PC-9 (cell line): ENCODE results near the gene UCMA. TPM values are rescaled to one million over a fixed set of nuclear protein-coding genes. Genes with fewer than 3 reads are reported as not detected.

Experiments
- BruUV-seq: library from RNA; stranded (reverse); fragments of 400-500 nt; replicated peaks from 2 replicates; lab custom pipeline; 2021; lab: Mats Ljungman, UMichigan
- CTCF ChIA-PET: fragments of 300-600 bp; sonication (Branson Sonifier 250); formaldehyde crosslinking; loops from one replicate; lab custom pipeline; 2022; ENCODE audit warnings: antibody characterized with exemption; lab: Charles Lee
- POLR2A ChIA-PET: fragments of 300-600 bp; sonication (Branson Sonifier 250); formaldehyde crosslinking; loops from one replicate; lab custom pipeline; 2022; ENCODE audit warnings: antibody characterized with exemption; ENCODE audit not compliant: unreplicated experiment; lab: Charles Lee
- DNase-seq, 2 experiments: peaks; one replicate each; pipeline versions ENCODE4 v3.0.0 to v3.0.0-alpha.2; 2015 to 2022; ENCODE audit warnings: mixed read lengths in 1 of 2
- H2AFZ ChIP-seq: fragments of 200-600 bp; sonication (generic); 2 replicates; pipeline ENCODE4 v1.8.1; 2017; ENCODE audit warnings: antibody characterized with exemption
- H3F3A ChIP-seq: fragments of 200-600 bp; sonication (generic); 2 replicates; pipeline ENCODE4 v1.8.1; 2017; ENCODE audit warnings: antibody characterized with exemption, mild to moderate bottlenecking, low read depth; ENCODE audit not compliant: insufficient read depth
- H3K27ac ChIP-seq: fragments of 200-600 bp; sonication (generic); 2 replicates; pipeline ENCODE4 v1.6.1; 2016; ENCODE audit warnings: mixed run types
- H3K27me3 ChIP-seq: fragments of 200-600 bp; sonication (generic); 2 replicates; pipeline ENCODE4 v1.6.1; 2016; ENCODE audit warnings: low read depth, mixed run types; ENCODE audit not compliant: insufficient read depth
- H3K36me3 ChIP-seq: fragments of 200-600 bp; sonication (generic); 2 replicates; pipeline ENCODE4 v1.6.1; 2016; ENCODE audit warnings: low read depth, mixed run types
- H3K4me1 ChIP-seq: fragments of 200-600 bp; sonication (generic); replicated peaks from 2 replicates; pipeline ENCODE4 v1.6.1; 2016; ENCODE audit warnings: mixed run types; ENCODE audit not compliant: insufficient read depth
- H3K4me2 ChIP-seq: fragments of 200-600 bp; sonication (generic); 2 replicates; pipeline ENCODE4 v1.6.1; 2017; ENCODE audit warnings: mixed run types
- H3K4me3 ChIP-seq: fragments of 200-600 bp; sonication (generic); 2 replicates; pipeline ENCODE4 v1.6.1; 2016; ENCODE audit warnings: mixed run types
- H3K79me2 ChIP-seq: fragments of 200-600 bp; sonication (generic); 2 replicates; pipeline ENCODE4 v1.6.1; 2017; ENCODE audit warnings: low read depth, mixed run types
- H3K9me2 ChIP-seq: fragments of 200-600 bp; sonication (generic); 2 replicates; pipeline ENCODE4 v1.8.1; 2017; ENCODE audit warnings: mild to moderate bottlenecking; ENCODE audit not compliant: insufficient read depth
- H3K9me3 ChIP-seq: fragments of 200-600 bp; sonication (generic); 2 replicates; pipeline ENCODE4 v1.8.1; 2016; ENCODE audit warnings: low read depth; ENCODE audit not compliant: insufficient read depth
- H4K20me1 ChIP-seq: fragments of 200-600 bp; sonication (generic); 2 replicates; pipeline ENCODE4 v1.8.1; 2017; ENCODE audit not compliant: insufficient read depth
- EZH2 ChIP-seq: fragments of 200-600 bp; sonication (generic); IDR thresholded peaks from 2 replicates; pipeline ENCODE4 v1.8.0; 2017; ENCODE audit warnings: antibody characterized with exemption, low read depth
- intact Hi-C: fragments of 100-400 bp; cut with micrococcal nuclease; formaldehyde crosslinking; loops from one replicate; pipeline ENCODE4 v1.10.0; 2022; ENCODE audit not compliant: unreplicated experiment
- total RNA-seq: library from RNA; stranded (reverse); gene quantifications from 2 replicates; pipeline ENCODE4 v1.2.3, GENCODE V29; 2021
- TF ChIP-seq, protein P1 (sequence below): fragments of 200-600 bp; sonication (generic); conservative IDR thresholded peaks from 2 replicates; pipeline ENCODE4 v1.6.1; 2017; ENCODE audit warnings: mixed run types, antibody characterized with exemption, mild to moderate bottlenecking, moderate library complexity

UCMA gene
- total RNA-seq, 1 experiment from 2014 or later: not detected

DNA sequence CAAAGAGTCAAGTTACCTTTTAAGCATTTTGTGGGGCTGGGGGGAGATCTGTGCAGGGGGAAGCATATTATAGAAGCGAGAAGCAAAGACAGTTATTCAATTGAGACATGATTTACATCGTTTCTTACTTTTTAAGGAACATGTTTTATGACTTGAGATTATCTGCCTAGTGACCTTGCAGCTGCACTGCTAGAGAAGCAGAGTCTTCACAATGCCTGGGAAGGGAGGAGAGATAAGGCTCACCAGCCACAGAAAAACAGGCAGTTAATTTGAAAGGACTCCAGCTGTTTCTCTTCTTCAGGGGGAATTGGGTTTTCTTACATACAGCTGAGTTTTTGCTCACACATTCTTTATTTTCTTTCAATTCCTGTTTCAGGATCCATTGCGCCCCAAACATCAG, 34.7 kb upstream of the UCMA start:
- intact Hi-C loops: no loop called here
- Histone ChIP-seq H3K4me2 (no peak overlapping the region), H3F3A (no peaks in the 10 kb centered on the region), H3K9me3 (no peaks in the 10 kb centered on the region), H2AFZ (no peak overlapping the region), H3K36me3 (no peaks in the 10 kb centered on the region), H3K27me3 (no peaks in the 10 kb centered on the region), H3K27ac (no peak overlapping the region), H3K79me2 (no peaks in the 10 kb centered on the region), H3K4me3 (no peak overlapping the region), H3K9me2 (no peaks in the 10 kb centered on the region), H3K4me1 (no peaks in the 10 kb centered on the region), H4K20me1 (no peaks in the 10 kb centered on the region)
- POLR2A ChIA-PET: no interaction called here
- BruUV-seq: no TSS peak
- CTCF ChIA-PET: no interaction called here
- no peak for DNase-seq
- no peak for TF ChIP-seq EZH2
- TF ChIP-seq, protein P1, sequence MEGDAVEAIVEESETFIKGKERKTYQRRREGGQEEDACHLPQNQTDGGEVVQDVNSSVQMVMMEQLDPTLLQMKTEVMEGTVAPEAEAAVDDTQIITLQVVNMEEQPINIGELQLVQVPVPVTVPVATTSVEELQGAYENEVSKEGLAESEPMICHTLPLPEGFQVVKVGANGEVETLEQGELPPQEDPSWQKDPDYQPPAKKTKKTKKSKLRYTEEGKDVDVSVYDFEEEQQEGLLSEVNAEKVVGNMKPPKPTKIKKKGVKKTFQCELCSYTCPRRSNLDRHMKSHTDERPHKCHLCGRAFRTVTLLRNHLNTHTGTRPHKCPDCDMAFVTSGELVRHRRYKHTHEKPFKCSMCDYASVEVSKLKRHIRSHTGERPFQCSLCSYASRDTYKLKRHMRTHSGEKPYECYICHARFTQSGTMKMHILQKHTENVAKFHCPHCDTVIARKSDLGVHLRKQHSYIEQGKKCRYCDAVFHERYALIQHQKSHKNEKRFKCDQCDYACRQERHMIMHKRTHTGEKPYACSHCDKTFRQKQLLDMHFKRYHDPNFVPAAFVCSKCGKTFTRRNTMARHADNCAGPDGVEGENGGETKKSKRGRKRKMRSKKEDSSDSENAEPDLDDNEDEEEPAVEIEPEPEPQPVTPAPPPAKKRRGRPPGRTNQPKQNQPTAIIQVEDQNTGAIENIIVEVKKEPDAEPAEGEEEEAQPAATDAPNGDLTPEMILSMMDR: no peak

DNA sequence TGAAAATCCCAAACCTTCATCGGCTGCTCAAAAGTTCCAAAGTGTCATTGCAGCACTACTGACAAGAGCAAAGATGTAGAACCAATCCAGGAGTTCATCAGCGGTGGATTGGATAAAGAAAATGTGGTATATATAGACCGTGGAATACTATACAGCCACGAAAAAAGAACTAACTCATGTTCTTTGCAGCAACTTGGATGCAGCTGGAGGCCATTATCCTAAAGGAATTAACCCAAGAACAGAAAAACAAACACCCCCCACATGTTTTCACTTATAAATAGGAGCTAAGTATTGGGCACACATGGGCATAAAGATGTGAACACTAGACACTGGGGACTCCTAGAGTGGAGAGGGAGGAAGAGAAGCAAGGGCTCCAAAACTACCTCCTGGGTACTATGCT, 34.1 kb upstream of the UCMA start:
- intact Hi-C loops: no loop called here
- ChIA-PET POLR2A (no interaction called here), CTCF (no interaction called here)
- Histone ChIP-seq H4K20me1 (no peaks in the 10 kb centered on the region), H3K4me3 (no peak overlapping the region), H2AFZ (no peak overlapping the region), H3F3A (no peaks in the 10 kb centered on the region), H3K36me3 (no peaks in the 10 kb centered on the region), H3K9me2 (no peaks in the 10 kb centered on the region), H3K4me1 (no peaks in the 10 kb centered on the region), H3K4me2 (no peak overlapping the region), H3K27ac (no peak overlapping the region), H3K79me2 (no peaks in the 10 kb centered on the region), H3K9me3 (no peaks in the 10 kb centered on the region), H3K27me3 (peaks cover 2% of the 10 kb centered on the region; the same call in 1 of the 2 replicates)
- no TSS peak for BruUV-seq
- no peak for DNase-seq
- no peak for TF ChIP-seq EZH2
- TF ChIP-seq, protein P1: no peak

DNA sequence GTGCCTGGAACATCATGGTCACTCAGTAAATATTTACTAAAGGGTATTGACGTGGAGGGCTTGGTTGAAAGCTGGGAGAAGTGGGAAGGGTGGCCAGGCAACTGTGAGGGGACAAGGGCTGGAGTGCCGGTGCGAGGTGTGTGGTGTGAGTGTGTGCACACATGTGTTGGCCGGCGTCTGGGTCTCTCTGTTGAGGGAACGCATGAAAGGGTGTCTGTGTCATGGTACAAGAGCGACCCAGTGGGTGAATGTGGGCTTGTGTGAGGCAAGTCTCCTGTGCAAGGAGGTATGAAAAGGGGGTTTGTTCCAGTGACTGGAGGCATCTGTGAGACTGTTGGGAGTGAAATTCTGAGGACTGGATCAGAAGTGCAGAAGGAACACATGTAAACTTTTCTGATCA, 29.4 kb upstream of the UCMA start:
- no peak overlapping the region for H3K4me2 ChIP-seq
- no peaks in the 10 kb centered on the region for H4K20me1 ChIP-seq
- H3K9me2 ChIP-seq: no peaks in the 10 kb centered on the region
- TF ChIP-seq EZH2: no peak
- TF ChIP-seq, protein P1: no peak
- H3K36me3 ChIP-seq: no peaks in the 10 kb centered on the region
- BruUV-seq: no TSS peak
- H3K27me3 ChIP-seq: peaks cover 3% of the 10 kb centered on the region
- ChIA-PET POLR2A (no interaction called here), CTCF (no interaction called here)
- no peak for DNase-seq
- intact Hi-C loops: no loop called here
- no peak overlapping the region for H3K4me3 ChIP-seq
- H3K9me3 ChIP-seq: no peaks in the 10 kb centered on the region
- H3F3A ChIP-seq: no peaks in the 10 kb centered on the region
- H2AFZ ChIP-seq: no peak overlapping the region
- no peaks in the 10 kb centered on the region for H3K79me2 ChIP-seq
- H3K27ac ChIP-seq: no peak overlapping the region
- H3K4me1 ChIP-seq: no peaks in the 10 kb centered on the region
